Osteocyte (in vitro differentiated cells): Measurements from ENCODE around the gene BSN. TPM values are rescaled to one million over a fixed set of nuclear protein-coding genes. Genes with fewer than 3 reads are reported as not detected.
A peak's percentile ranks its signal among the peaks of the same experiment; 100 is the strongest.

Source experiments
- DNase-seq: peaks from one replicate; pipeline ENCODE4 v3.0.0; 2021; ENCODE audit warnings: mixed read lengths; ENCODE audit not compliant: unreplicated experiment; ENCODE audit errors: extremely low spot score
- H3K27ac Mint-ChIP-seq: one replicate; pipeline ENCODE4 v1.8.0; 2021; ENCODE audit warnings: mild to moderate bottlenecking, mixed read lengths; ENCODE audit not compliant: unreplicated experiment
- H3K27me3 Mint-ChIP-seq: one replicate; pipeline ENCODE4 v1.8.0; 2021; ENCODE audit warnings: mixed read lengths; ENCODE audit not compliant: unreplicated experiment
- H3K36me3 Mint-ChIP-seq: one replicate; pipeline ENCODE4 v1.8.0; 2021; ENCODE audit warnings: mixed read lengths; ENCODE audit not compliant: unreplicated experiment
- H3K4me1 Mint-ChIP-seq: one replicate; pipeline ENCODE4 v1.8.0; 2021; ENCODE audit warnings: mixed read lengths; ENCODE audit not compliant: unreplicated experiment
- H3K4me3 Mint-ChIP-seq: one replicate; pipeline ENCODE4 v1.8.0; 2021; ENCODE audit warnings: mild to moderate bottlenecking, moderate library complexity, mixed read lengths; ENCODE audit not compliant: unreplicated experiment
- H3K9me3 Mint-ChIP-seq: one replicate; pipeline ENCODE4 v1.8.0; 2021; ENCODE audit warnings: mixed read lengths; ENCODE audit not compliant: unreplicated experiment
- total RNA-seq: library from RNA; stranded (reverse); gene quantifications from 2 replicates; pipeline ENCODE4 v1.2.1, GENCODE V29; 2021
- TF ChIP-seq, protein P1 (sequence below): fragments of 200-600 bp; sonication (generic); IDR thresholded peaks from 2 replicates; pipeline ENCODE4 v1.5.0; 2021; ENCODE audit warnings: antibody characterized with exemption, mild to moderate bottlenecking, moderate library complexity

The BSN gene
- total RNA-seq, 1 donor from 2014 or later, result 0.64 TPM

DNA sequence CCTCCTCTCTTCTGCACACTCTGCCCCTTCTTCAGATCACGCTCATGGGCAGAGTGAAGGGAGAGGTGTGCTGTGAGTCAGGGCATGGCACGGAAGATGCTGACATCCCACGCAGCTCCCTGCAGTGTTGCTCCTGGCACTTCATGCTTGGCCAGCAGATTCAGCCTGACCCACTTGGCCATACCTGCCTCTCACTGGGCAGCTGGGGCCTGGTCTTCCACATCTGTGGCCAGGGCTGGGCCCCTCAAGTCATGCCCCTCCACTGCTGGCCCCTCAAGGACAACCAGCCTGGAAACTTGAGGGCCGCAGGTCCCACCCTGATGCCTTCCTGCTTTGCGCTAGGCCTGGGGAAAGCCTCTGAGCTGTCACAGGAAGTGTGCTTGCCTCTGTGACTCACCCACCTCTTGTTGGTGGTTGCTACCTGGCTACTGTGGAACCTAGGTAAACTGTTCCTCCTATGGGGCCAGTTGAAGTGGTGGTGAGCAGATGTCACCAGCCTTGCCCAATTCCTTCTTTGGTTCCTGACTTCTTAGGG is 48.7 kb downstream of the BSN start:
- Mint-ChIP-seq H3K9me3 (no peaks in the 10 kb centered on the region), H3K4me1 (peaks cover 12% of the 10 kb centered on the region), H3K36me3 (no peaks in the 10 kb centered on the region), H3K4me3 (no peak overlapping the region), H3K27ac (no peak overlapping the region), H3K27me3 (no peaks in the 10 kb centered on the region)
- TF ChIP-seq, protein P1, sequence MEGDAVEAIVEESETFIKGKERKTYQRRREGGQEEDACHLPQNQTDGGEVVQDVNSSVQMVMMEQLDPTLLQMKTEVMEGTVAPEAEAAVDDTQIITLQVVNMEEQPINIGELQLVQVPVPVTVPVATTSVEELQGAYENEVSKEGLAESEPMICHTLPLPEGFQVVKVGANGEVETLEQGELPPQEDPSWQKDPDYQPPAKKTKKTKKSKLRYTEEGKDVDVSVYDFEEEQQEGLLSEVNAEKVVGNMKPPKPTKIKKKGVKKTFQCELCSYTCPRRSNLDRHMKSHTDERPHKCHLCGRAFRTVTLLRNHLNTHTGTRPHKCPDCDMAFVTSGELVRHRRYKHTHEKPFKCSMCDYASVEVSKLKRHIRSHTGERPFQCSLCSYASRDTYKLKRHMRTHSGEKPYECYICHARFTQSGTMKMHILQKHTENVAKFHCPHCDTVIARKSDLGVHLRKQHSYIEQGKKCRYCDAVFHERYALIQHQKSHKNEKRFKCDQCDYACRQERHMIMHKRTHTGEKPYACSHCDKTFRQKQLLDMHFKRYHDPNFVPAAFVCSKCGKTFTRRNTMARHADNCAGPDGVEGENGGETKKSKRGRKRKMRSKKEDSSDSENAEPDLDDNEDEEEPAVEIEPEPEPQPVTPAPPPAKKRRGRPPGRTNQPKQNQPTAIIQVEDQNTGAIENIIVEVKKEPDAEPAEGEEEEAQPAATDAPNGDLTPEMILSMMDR, result no peak
- peak; percentile 62 for DNase-seq

DNA sequence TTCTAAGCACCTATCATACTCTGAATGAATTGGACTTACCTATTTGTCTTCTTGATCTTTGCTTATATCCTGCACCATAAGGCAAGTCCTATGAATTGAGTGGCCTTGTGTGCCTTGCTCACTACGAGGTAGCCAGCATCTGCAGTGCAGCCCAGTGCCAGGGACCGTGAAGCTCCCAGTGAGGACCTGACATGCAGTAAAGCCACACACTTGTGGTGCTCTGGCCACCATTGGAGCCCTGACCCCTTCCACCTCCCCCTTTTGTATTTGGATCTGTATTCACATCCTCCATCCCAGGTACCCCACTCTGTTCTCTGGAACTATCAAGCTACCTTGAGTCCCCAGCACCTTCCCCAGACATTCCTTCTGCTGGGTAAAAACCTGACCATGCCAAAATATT is 52.1 kb downstream of the BSN start:
- TF ChIP-seq, protein P1, result no peak
- peaks cover 4% of the 10 kb centered on the region for H3K4me1 Mint-ChIP-seq

DNA sequence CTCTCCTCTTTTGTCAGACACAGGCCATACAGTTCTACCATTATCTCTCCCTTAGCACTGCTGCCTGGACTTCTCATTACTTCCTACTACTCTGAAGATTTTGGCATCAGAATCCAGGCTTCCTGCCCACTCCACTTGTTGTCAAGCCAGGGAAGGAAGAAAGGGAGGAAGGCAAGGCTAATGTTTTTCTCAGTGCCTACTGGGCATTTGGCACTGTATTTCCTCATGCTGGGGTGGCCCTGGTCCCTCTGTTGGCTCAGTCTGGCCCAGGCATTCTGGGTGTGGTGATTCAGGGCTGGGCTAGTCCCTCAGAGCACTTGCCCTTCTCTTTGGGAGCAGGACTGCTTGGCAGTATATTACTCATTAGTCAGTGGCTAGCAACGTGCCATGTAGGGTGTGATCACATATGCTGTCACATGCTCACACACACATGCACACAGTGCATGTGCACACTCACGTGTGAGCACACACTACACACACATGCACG is 52.9 kb downstream of the BSN start:
- no peaks in the 10 kb centered on the region for H3K9me3 Mint-ChIP-seq
- no peak overlapping the region for H3K4me3 Mint-ChIP-seq
- H3K4me1 Mint-ChIP-seq, result peaks cover 4% of the 10 kb centered on the region
- no peaks in the 10 kb centered on the region for H3K36me3 Mint-ChIP-seq
- H3K27ac Mint-ChIP-seq, result no peak overlapping the region
- peak; percentile 46 for DNase-seq
- no peaks in the 10 kb centered on the region for H3K27me3 Mint-ChIP-seq
- TF ChIP-seq, protein P1, result no peak

More for the DNA sequence above, 52.1 kb downstream of the BSN start:
- Mint-ChIP-seq H3K36me3 (no peaks in the 10 kb centered on the region), H3K4me3 (no peak overlapping the region), H3K27ac (no peak overlapping the region), H3K9me3 (no peaks in the 10 kb centered on the region), H3K27me3 (no peaks in the 10 kb centered on the region)
- DNase-seq, result peak; percentile 56

DNA sequence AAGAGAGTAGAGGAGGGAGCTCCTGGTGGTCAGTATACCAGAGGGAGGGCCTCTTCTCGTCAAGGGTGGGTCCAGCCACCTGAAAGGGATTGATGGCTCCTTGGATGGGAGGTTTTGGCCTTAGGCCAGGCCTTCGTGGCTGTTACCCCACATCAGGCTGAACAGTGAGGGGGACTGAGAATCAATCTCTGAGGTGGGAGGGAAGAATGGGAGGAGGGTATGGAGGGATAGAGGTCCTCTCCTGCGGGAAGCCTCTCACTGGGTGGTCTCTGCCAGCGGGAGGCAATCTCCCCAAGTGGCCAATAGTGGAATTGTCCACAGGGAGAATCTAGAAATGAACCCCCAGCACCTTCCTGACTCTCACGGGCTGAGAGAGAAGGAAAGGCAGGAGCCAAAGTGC is 53.5 kb downstream of the BSN start:
- no peaks in the 10 kb centered on the region for H3K27me3 Mint-ChIP-seq
- H3K4me3 Mint-ChIP-seq, result no peak overlapping the region
- H3K9me3 Mint-ChIP-seq, result peaks cover 5% of the 10 kb centered on the region
- TF ChIP-seq, protein P1, result peak; percentile 29
- H3K27ac Mint-ChIP-seq, result no peak overlapping the region
- H3K4me1 Mint-ChIP-seq, result peaks cover 4% of the 10 kb centered on the region
- H3K36me3 Mint-ChIP-seq, result no peaks in the 10 kb centered on the region
- peak; percentile 68 for DNase-seq

DNA sequence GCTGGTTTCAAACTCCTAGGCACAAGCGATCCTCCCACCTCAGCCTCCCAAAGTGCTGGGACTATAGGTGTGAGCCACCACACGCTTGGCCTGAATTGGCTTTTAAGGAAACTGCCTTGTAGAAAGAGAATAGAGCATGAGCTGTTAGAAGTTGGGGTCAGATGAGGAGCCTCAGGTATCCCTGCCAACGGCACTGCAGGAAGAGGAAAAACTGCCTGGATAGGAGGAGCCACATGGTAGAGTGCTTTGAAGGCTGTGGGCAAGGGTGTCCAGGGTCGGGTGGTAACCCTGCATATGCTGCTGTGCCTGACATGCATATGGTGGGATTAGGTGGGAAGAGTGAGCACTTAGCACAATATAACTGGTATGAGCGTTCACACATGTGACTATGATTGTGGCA is 55.0 kb downstream of the BSN start:
- Mint-ChIP-seq H3K27me3 (no peaks in the 10 kb centered on the region), H3K27ac (no peak overlapping the region), H3K4me3 (no peak overlapping the region), H3K9me3 (peaks cover 5% of the 10 kb centered on the region), H3K4me1 (peaks cover 4% of the 10 kb centered on the region), H3K36me3 (no peaks in the 10 kb centered on the region)
- peak; percentile 44 for DNase-seq
- TF ChIP-seq, protein P1, result no peak
